Lung (tissue), 12 donors: ENCODE data around the gene ANKS1B. TPM values are rescaled to one million over a fixed set of nuclear protein-coding genes. Genes with fewer than 3 reads are reported as not detected.

Experiments
- ATAC-seq: fragments of 200-7000 bp; cut with Tn5 transposase; one replicate; pipeline ENCODE4 v1.9.1; 2020; ENCODE audit warnings: moderate number of reproducible peaks; ENCODE audit not compliant: insufficient read depth, low FRiP score
- DNase-seq, 3 donors: peaks; one replicate each; pipeline ENCODE4 v3.0.0-alpha.2; 2013 to 2017
- H3K27ac ChIP-seq, 2 donors: one replicate each; pipeline ENCODE4 v1.5.1; 2013; ENCODE audit warnings: mild to moderate bottlenecking in 2 of 2, moderate library complexity in 2 of 2, control low read depth in 1 of 2, inconsistent platforms in 1 of 2, low read depth in 1 of 2, low read length in 1 of 2
- H3K27me3 ChIP-seq, 3 donors: one replicate each; pipeline ENCODE4 v1.5.1; 2013; ENCODE audit warnings: low read length in 2 of 3; ENCODE audit not compliant: control insufficient read depth in 3 of 3, insufficient read depth in 3 of 3
- H3K36me3 ChIP-seq, 4 donors: one replicate each; pipeline ENCODE4 v1.5.1; 2013; ENCODE audit warnings: low read length in 4 of 4, mild to moderate bottlenecking in 1 of 4, moderate library complexity in 1 of 4; ENCODE audit not compliant: control insufficient read depth in 4 of 4, insufficient read depth in 4 of 4
- H3K4me1 ChIP-seq, 5 donors: one replicate each; pipeline ENCODE4 v1.5.1; 2013; ENCODE audit warnings: low read length in 5 of 5, mild to moderate bottlenecking in 2 of 5, moderate library complexity in 1 of 5; ENCODE audit not compliant: control insufficient read depth in 5 of 5, insufficient read depth in 5 of 5
- H3K4me3 ChIP-seq: one replicate; pipeline ENCODE4 v1.5.1; 2013; ENCODE audit warnings: mild to moderate bottlenecking, control low read depth, moderate library complexity
- H3K9ac ChIP-seq, 2 donors: one replicate each; pipeline ENCODE4 v1.5.1; 2013; ENCODE audit warnings: low read length in 2 of 2, control low read depth in 1 of 2; ENCODE audit not compliant: insufficient read depth in 1 of 2
- H3K9me3 ChIP-seq, 4 donors: one replicate each; pipeline ENCODE4 v1.5.1; 2013; ENCODE audit warnings: low read length in 3 of 4, mild to moderate bottlenecking in 1 of 4, moderate library complexity in 1 of 4; ENCODE audit not compliant: control insufficient read depth in 4 of 4, insufficient read depth in 3 of 4
- WGBS, 2 donors: extraction: QIAGEN DNeasy Blood & Tissue Kit; methylation state at CpG; one replicate each; pipeline ENCODE4 v1.1.7; 2013; 5-methylcytosine and 5-hydroxymethylcytosine counted together
- polyA plus RNA-seq, 2 donors: library from polyadenylated mRNA; stranded (reverse); fragments of 200-250 nt; gene quantifications; one replicate each; pipeline ENCODE4 v1.2.1, GENCODE V29; 2013
- total RNA-seq, 2 donors: library from RNA; depleted of rRNA in 1 of 2; stranded (reverse); fragments of >200 nt in 1 of 2; gene quantifications; one replicate each; pipeline ENCODE4 v1.2.1, GENCODE V29; 2014 to 2021
- TF ChIP-seq, protein P1 (sequence below): IDR thresholded peaks from 2 replicates; pipeline ENCODE4 v1.5.1; 2012; ENCODE audit warnings: mild to moderate bottlenecking; ENCODE audit errors: control extremely low read depth, extremely low read depth
- donor health status: control.
- donor health status: control.
- donor health status: Bipolar disorder and iron deficiency.
- donor health status: healthy.
- donor health status: DM: yes; HTN: yes; CAD: no.

Gene ANKS1B
- total and polyA plus RNA-seq, 4 donors = 0.32 to 10.3 (median 3.7) TPM

DNA sequence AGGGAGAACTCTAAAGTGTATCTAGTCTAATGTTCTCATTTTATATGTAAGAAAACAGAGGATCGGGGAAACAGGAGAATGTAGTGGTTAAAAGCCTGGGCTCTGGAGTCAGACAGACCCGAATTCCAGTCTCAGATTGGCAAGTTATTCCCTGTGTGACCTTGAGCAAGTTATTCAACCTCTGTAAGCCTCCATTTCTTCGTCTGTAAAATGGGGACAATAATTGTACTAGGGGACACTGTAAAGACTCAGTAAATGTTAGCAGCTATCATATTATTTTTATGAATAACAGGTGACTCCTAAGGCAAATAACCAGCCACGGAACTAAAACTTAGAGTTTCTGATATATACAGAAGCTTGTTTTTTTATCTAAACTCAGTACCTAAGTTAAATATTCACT is 1187.5 kb downstream of the ANKS1B start:
- no peaks in the 10 kb centered on the region for H3K9me3 ChIP-seq
- H3K4me1 ChIP-seq = peaks cover 0 to 2% (median 0%) of the 10 kb centered on the region in 5 donors
- H3K27ac ChIP-seq = no peak overlapping the region
- TF ChIP-seq, protein P1, sequence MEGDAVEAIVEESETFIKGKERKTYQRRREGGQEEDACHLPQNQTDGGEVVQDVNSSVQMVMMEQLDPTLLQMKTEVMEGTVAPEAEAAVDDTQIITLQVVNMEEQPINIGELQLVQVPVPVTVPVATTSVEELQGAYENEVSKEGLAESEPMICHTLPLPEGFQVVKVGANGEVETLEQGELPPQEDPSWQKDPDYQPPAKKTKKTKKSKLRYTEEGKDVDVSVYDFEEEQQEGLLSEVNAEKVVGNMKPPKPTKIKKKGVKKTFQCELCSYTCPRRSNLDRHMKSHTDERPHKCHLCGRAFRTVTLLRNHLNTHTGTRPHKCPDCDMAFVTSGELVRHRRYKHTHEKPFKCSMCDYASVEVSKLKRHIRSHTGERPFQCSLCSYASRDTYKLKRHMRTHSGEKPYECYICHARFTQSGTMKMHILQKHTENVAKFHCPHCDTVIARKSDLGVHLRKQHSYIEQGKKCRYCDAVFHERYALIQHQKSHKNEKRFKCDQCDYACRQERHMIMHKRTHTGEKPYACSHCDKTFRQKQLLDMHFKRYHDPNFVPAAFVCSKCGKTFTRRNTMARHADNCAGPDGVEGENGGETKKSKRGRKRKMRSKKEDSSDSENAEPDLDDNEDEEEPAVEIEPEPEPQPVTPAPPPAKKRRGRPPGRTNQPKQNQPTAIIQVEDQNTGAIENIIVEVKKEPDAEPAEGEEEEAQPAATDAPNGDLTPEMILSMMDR = no peak
- no peak for ATAC-seq
- H3K36me3 ChIP-seq = no peaks in the 10 kb centered on the region
- WGBS, 2 donors = 85% methylated on average over 4 of the region's 4 CpGs
- no peaks in the 10 kb centered on the region for H3K27me3 ChIP-seq
- no peak for DNase-seq
- H3K4me3 ChIP-seq = no peak overlapping the region
- H3K9ac ChIP-seq = no peak overlapping the region

DNA sequence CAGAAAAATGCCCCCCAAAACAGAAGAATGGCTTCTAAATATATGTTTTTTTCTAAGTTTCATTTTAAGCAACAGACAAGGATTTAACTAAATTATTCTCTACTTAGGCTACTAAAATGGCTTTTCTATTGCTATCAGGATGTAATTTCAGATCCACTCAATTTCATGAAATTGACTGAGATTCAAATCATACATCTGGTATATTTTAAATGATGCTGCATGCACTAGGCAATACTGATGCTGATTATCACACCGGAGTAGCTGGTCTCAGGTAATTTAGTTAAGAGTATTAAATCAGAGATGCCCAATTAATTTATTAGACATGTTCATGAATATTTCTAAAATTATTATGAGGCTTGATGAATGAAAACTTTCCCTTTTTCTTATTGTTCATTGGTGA is 1188.0 kb downstream of the ANKS1B start:
- Histone ChIP-seq H3K4me3 (no peak overlapping the region), H3K27me3 (no peaks in the 10 kb centered on the region), H3K4me1 (peaks cover 0 to 2% (median 0%) of the 10 kb centered on the region in 5 donors), H3K9ac (no peak overlapping the region), H3K36me3 (no peaks in the 10 kb centered on the region), H3K27ac (no peak overlapping the region), H3K9me3 (no peaks in the 10 kb centered on the region)
- WGBS, 2 donors = 91 to 100% methylated on average over 1 of the region's 1 CpG
- DNase-seq = no peak
- ATAC-seq = no peak
- TF ChIP-seq, protein P1 = no peak

DNA sequence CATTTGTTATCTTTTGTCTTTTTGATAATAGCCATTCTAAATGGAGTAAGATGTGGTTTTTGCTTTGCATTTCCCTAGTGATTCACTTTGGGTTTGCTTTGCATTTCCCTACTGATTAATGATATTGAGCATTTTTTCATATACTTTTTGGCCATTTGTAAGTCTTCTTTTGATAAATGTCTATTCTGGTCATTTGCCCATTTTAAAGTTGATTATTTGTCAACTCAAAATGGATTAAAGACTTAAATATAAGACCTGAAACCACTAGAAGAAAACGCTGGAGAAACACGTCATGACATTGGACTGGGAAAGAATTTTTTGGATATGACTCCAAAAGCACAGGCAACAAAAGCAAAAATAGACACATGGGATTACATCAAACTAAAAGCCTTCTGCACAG is 1191.6 kb downstream of the ANKS1B start:
- Histone ChIP-seq H3K4me3 (no peak overlapping the region), H3K9ac (no peak overlapping the region), H3K36me3 (no peaks in the 10 kb centered on the region), H3K9me3 (no peaks in the 10 kb centered on the region), H3K4me1 (no peaks in the 10 kb centered on the region), H3K27ac (no peak overlapping the region), H3K27me3 (no peaks in the 10 kb centered on the region)
- DNase-seq (no peak), ATAC-seq (no peak)
- TF ChIP-seq, protein P1 = no peak
- WGBS, 2 donors = 80 to 91% methylated on average over 2 of the region's 2 CpGs

DNA sequence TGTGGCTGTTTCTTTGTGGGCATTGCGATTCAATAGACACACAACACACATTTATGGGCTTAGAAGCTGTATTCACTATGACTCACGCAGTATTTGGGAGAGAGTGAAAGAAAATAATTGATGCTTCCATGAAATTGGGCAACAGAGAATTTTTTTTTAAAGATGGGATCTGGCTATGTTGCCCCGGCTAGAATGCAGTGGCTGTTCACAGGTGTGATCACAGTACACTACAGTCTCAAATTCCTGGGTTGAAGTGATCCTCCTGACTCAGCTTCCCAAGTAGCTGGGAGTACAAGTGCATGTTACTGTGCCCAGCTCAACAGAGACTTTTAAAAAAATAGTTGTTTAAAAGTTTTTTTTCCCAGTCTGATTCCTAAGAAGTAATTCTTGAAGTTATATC is 1193.3 kb downstream of the ANKS1B start:
- Histone ChIP-seq H3K9me3 (no peaks in the 10 kb centered on the region), H3K36me3 (no peaks in the 10 kb centered on the region), H3K4me3 (no peak overlapping the region), H3K9ac (no peak overlapping the region), H3K4me1 (no peaks in the 10 kb centered on the region), H3K27ac (no peak overlapping the region), H3K27me3 (no peaks in the 10 kb centered on the region)
- TF ChIP-seq, protein P1 = no peak
- DNase-seq = no peak
- 94 to 96% methylated on average over 3 of the region's 3 CpGs for WGBS, 2 donors
- no peak for ATAC-seq
